HepG2 (cell line): ENCODE measurements around the gene DAPK1. TPM values are rescaled to one million over a fixed set of nuclear protein-coding genes. Genes with fewer than 3 reads are reported as not detected.

Source experiments
- ATF4 ChIP-seq, 2 experiments: fragments of 450-650 bp in 1 of 2; sonication (generic) in 1 of 2; formaldehyde crosslinking; IDR thresholded peaks; 2 replicates each; pipeline versions ENCODE4 v1.5.0 to v1.8.0; 2020 to 2022; ENCODE audit warnings: mild to moderate bottlenecking in 1 of 2, missing genetic modification reagents in 1 of 2
- FOXP4 ChIP-seq: sonication (generic); formaldehyde crosslinking; IDR thresholded peaks from 2 replicates; pipeline ENCODE4 v1.4.0; 2020; ENCODE audit warnings: missing genetic modification reagents
- MNT ChIP-seq: fragments of 450-650 bp; IDR thresholded peaks from 2 replicates; pipeline ENCODE4 v1.6.1; 2016
- RNF219 ChIP-seq: sonication (generic); formaldehyde crosslinking; IDR thresholded peaks from 2 replicates; pipeline ENCODE4 v1.5.0; 2020; ENCODE audit warnings: mild to moderate bottlenecking, missing genetic modification reagents
- SKI ChIP-seq: fragments of 450-650 bp; IDR thresholded peaks from one replicate; pipeline ENCODE4 v1.6.1; 2018; ENCODE audit warnings: mild to moderate bottlenecking; ENCODE audit not compliant: partially characterized antibody
- TEF ChIP-seq: sonication (generic); formaldehyde crosslinking; IDR thresholded peaks from 2 replicates; pipeline ENCODE4 v1.5.0; 2020; ENCODE audit warnings: missing genetic modification reagents
- TERF1 ChIP-seq: sonication (generic); formaldehyde crosslinking; IDR thresholded peaks from 2 replicates; pipeline ENCODE4 v1.8.0; 2022; ENCODE audit warnings: mild to moderate bottlenecking, missing genetic modification reagents, moderate library complexity
- TMF1 ChIP-seq: sonication (generic); formaldehyde crosslinking; IDR thresholded peaks from 2 replicates; pipeline ENCODE4 v1.8.1; 2022; ENCODE audit warnings: low read depth, missing genetic modification reagents
- ZHX2 ChIP-seq, 2 experiments: sonication (generic) in 1 of 2; formaldehyde crosslinking in 1 of 2; IDR thresholded peaks; 2 replicates each; pipeline versions ENCODE4 v1.6.1 to v1.9.0; 2014 to 2022; ENCODE audit warnings: antibody characterized with exemption in 1 of 2, borderline replicate concordance in 1 of 2, inconsistent platforms in 1 of 2, low read depth in 1 of 2, missing genetic modification reagents in 1 of 2
- ZNF10 ChIP-seq: sonication (generic); formaldehyde crosslinking; IDR thresholded peaks from 2 replicates; pipeline ENCODE4 v1.4.0; 2020; ENCODE audit warnings: mild to moderate bottlenecking, low read depth, missing genetic modification reagents, borderline replicate concordance
- ZNF614 ChIP-seq: IDR thresholded peaks from 2 replicates; pipeline ENCODE4 v1.6.1; 2018; ENCODE audit warnings: missing biosample characterization, missing genetic modification reagents, inconsistent platforms, borderline replicate concordance
- ZNF629 ChIP-seq: sonication (generic); formaldehyde crosslinking; conservative IDR thresholded peaks from 2 replicates; pipeline ENCODE4 v1.5.0; 2020; ENCODE audit warnings: missing genetic modification reagents
- ZNF768 ChIP-seq: sonication (generic); formaldehyde crosslinking; IDR thresholded peaks from 2 replicates; pipeline ENCODE4 v1.4.0; 2020; ENCODE audit warnings: missing genetic modification reagents
- polyA plus RNA-seq, 8 experiments: library from polyadenylated mRNA; depleted of rRNA in 3 of 8; stranded (reverse) in 7 of 8; unstranded in 1 of 8; fragments of >200 nt; fragmentation: Illumina TruSeq in 4 of 8; extraction: Trizol in 4 of 8; gene quantifications; 2 replicates each; pipeline versions ENCODE4 v1.2.1 to v1.2.3, GENCODE V29; 2011 to 2016; ENCODE audit warnings: low read depth in 4 of 8, missing spikeins in 1 of 8, mixed read lengths in 1 of 8; ENCODE audit not compliant: insufficient read depth in 1 of 8
- total RNA-seq, 5 experiments: library from RNA; depleted of rRNA; stranded (reverse); fragments of >200 nt; fragmentation: Illumina TruSeq; extraction: Trizol; gene quantifications; 2 replicates each; pipeline ENCODE4 v1.2.3, GENCODE V29; 2016; ENCODE audit warnings: low read depth in 1 of 5

DAPK1 gene
- total and polyA plus RNA-seq, 2 of the 13 experiments (the other 11 are each of a cell fraction or from before 2014, with no cell fraction given) = 35.7 to 35.9 TPM

- TF ChIP-seq MNT = no peak
- TF ChIP-seq RNF219 (CRISPR knock-in tag) = no peak
- TF ChIP-seq ZNF614 (CRISPR knock-in tag) = no peak
- peak; percentile 24 for TF ChIP-seq ZNF629
- no peak for TF ChIP-seq ZNF10 (CRISPR knock-in tag)
- TF ChIP-seq TMF1 (CRISPR knock-in tag) = no peak
- TF ChIP-seq SKI = no peak
- peak; percentile 38; the same call in 1 of the 2 replicates for TF ChIP-seq ZNF768
- TF ChIP-seq TEF (CRISPR knock-in tag) = no peak
- TF ChIP-seq TERF1 (CRISPR knock-in tag) = no peak
- no peak for TF ChIP-seq ZHX2 (IDR thresholded peaks at IDR 0.05; ENCODE audit: low read depth)
- TF ChIP-seq ZHX2 (CRISPR knock-in tag; IDR thresholded peaks at IDR 0.05; ENCODE audit: borderline replicate concordance) = no peak
- no peak; a peak in 1 of 4 replicates for TF ChIP-seq ATF4 (CRISPR knock-in tag; IDR thresholded peaks at IDR 0.05)
- no peak; the same call in 1 of the 2 replicates for TF ChIP-seq FOXP4 (CRISPR knock-in tag)
Measured at GRCh38 chr9:87497604-87498045, at the start of gene DAPK1 (continued).
